ENCODE measurements around the gene INPP5K.

The INPP5K gene

DNA sequence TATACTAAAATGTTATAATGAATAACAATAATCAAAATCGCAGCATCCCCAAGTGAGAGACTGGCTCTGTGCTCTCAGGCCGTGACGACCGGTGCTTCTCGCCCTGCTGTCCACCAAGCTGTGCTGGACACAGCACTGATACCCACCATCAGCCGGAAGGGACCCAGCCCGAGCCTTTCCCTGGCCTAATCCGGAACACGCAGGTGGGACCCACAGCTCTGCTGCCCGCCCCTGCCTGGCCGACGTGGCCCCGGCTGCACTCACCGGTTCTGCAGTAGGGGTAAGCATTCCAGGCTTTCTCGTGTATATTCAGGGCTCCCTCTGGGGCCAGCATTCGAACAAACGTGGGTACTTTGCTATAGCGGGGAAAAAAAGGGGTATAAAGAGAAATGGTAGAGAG, 31.6 kb upstream of the INPP5K start:
- Histone ChIP-seq H3K4me3 (ENCODE audit: low read depth, low read length) (no peak overlapping the region), H3K4me1 (no peaks in the 10 kb centered on the region), H3K9me3 (no peaks in the 10 kb centered on the region), H3K27me3 (no peaks in the 10 kb centered on the region), H3K36me3 (peaks cover 2% of the 10 kb centered on the region; the same call in 1 of the 2 replicates)
- DNase-seq: no peak
- TF ChIP-seq, protein P1, sequence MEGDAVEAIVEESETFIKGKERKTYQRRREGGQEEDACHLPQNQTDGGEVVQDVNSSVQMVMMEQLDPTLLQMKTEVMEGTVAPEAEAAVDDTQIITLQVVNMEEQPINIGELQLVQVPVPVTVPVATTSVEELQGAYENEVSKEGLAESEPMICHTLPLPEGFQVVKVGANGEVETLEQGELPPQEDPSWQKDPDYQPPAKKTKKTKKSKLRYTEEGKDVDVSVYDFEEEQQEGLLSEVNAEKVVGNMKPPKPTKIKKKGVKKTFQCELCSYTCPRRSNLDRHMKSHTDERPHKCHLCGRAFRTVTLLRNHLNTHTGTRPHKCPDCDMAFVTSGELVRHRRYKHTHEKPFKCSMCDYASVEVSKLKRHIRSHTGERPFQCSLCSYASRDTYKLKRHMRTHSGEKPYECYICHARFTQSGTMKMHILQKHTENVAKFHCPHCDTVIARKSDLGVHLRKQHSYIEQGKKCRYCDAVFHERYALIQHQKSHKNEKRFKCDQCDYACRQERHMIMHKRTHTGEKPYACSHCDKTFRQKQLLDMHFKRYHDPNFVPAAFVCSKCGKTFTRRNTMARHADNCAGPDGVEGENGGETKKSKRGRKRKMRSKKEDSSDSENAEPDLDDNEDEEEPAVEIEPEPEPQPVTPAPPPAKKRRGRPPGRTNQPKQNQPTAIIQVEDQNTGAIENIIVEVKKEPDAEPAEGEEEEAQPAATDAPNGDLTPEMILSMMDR (IDR thresholded peaks at IDR 0.05; ENCODE audit: low read depth, low read length): no peak

DNA sequence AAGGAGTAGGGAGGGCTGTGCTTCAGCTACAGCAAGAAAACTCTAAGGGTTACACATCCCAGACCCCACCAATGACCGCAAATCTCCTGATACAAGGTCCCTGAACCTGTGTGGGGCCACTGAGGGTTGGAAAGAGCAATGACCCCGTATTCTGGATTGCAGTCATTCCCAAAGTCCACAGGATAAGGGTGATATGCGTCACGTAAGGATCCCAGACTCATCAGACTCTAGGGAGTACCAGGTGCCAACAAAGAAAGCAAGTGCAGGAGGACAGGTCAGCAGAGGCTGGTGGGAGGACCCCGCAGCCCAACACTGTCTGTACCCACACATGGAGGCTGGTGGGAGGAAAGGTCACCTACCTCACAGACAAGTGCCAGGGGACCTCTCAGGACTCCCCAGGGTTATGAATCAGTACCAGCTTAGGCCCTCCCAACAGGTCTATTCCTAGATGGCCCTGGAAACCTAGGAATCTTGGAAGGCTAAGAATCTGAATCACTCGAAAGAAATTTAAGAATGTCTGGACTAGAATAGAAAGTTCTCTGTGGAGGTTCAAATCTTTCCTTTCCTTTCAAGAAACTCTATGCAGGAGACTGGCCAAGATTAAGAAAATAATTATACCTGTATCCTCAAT, 30.0 kb upstream of the INPP5K start:
- Histone ChIP-seq H3K4me1 (no peaks in the 10 kb centered on the region), H3K36me3 (peaks cover 2% of the 10 kb centered on the region; the same call in 1 of the 2 replicates), H3K4me3 (ENCODE audit: low read depth, low read length) (no peak overlapping the region), H3K9me3 (no peaks in the 10 kb centered on the region), H3K27me3 (no peaks in the 10 kb centered on the region)
- no peak for DNase-seq
- TF ChIP-seq, protein P1 (IDR thresholded peaks at IDR 0.05; ENCODE audit: low read depth, low read length): no peak

DNA sequence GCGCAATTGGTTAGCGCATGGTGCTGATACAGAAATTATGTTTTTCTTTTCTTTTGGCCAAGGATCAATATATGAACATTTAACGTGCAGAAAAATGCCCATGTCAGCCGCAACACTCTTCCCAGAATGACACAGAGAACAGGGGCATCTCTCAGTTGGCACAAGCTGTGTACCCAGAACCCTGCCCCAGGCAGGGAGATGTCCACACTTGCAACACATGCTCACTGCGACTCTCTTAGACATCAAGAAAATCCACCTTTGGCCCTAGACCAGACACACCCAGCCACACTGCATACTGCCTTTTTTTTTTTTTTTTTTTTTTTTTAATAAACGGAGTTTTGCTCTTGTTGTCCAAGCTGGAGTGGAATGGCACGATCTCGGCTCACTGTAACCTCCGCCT, 29.2 kb upstream of the INPP5K start:
- no peaks in the 10 kb centered on the region for H3K4me1 ChIP-seq
- H3K9me3 ChIP-seq: no peaks in the 10 kb centered on the region
- H3K4me3 ChIP-seq (ENCODE audit: low read depth, low read length): no peak overlapping the region
- no peaks in the 10 kb centered on the region for H3K27me3 ChIP-seq
- TF ChIP-seq, protein P1 (IDR thresholded peaks at IDR 0.05; ENCODE audit: low read depth, low read length): no peak
- DNase-seq: no peak
- H3K36me3 ChIP-seq: peaks cover 2% of the 10 kb centered on the region; the same call in 1 of the 2 replicates

DNA sequence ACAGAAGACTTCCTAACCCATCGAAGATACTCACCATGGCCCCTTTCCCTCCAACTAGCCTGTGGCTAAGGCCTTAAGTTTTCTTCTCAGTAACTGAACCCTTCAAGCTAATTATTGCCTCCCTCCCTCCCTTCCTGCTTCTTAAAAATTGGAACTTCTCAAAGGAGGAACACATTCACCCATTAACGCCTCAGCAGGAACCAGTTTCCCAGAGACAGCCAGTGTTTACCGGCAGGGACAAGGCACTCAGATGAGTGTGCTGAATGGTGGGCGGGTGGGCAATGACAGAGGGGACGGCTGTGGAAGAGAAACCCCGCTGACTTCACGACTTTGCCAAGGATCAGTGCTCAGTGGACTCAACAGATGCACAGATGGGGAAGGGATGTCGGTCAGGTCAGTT, 25.9 kb upstream of the INPP5K start:
- Histone ChIP-seq H3K9me3 (no peaks in the 10 kb centered on the region), H3K36me3 (no peaks in the 10 kb centered on the region), H3K27me3 (no peaks in the 10 kb centered on the region), H3K4me3 (ENCODE audit: low read depth, low read length) (no peak overlapping the region), H3K4me1 (no peaks in the 10 kb centered on the region)
- TF ChIP-seq, protein P1 (IDR thresholded peaks at IDR 0.05; ENCODE audit: low read depth, low read length): no peak
- no peak for DNase-seq

DNA sequence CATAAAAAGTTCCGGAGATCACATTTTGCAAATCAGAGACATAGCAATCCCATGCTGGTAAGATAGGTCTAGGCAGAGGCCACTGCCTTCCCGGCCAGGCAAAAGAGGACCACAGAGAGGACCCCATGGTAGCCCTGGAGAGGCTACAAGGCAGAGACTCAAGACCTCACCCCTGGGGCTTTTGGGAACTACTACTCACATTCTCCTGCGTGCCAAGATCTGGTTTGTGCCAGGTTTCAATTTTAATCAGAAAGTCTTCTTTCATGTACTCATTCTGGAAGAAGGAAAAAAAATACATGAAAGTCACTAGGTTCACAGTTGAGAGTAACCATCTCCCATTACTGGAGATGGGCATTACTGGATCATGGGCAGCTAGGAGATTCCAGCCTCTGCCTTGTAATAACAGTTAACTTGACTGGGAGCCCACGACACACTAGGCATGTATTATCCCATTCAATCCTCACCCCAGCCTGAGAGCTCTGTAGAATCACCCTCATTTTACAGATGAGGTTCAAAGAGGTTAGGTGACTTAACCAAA, 25.0 kb upstream of the INPP5K start:
- H3K4me1 ChIP-seq: no peaks in the 10 kb centered on the region
- DNase-seq: no peak
- no peak overlapping the region for H3K4me3 ChIP-seq (ENCODE audit: low read depth, low read length)
- no peaks in the 10 kb centered on the region for H3K27me3 ChIP-seq
- no peaks in the 10 kb centered on the region for H3K9me3 ChIP-seq
- no peaks in the 10 kb centered on the region for H3K36me3 ChIP-seq
- TF ChIP-seq, protein P1 (IDR thresholded peaks at IDR 0.05; ENCODE audit: low read depth, low read length): no peak

DNA sequence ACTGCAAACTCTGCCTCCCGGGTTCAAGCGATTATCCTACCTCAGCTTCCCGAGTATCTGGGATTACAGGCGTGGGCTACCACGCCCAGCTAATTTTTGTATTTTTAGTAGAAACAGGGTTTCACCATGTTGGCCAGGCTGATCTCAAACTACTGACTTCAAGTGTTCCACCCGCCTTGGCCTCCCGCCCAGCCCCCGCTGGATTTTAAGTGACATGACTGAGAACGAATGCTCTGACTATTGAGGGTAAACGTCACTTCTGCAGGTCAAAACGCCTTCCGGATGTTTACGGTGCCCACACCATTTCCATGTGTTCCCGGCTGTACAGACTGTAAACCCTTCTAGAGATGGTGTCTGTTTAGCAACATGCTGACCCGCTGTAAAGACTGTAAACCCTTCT, 23.4 kb upstream of the INPP5K start:
- Histone ChIP-seq H3K4me3 (ENCODE audit: low read depth, low read length) (no peak overlapping the region), H3K4me1 (no peaks in the 10 kb centered on the region), H3K36me3 (no peaks in the 10 kb centered on the region), H3K27me3 (no peaks in the 10 kb centered on the region), H3K9me3 (no peaks in the 10 kb centered on the region)
- DNase-seq: no peak
- TF ChIP-seq, protein P1 (IDR thresholded peaks at IDR 0.05; ENCODE audit: low read depth, low read length): no peak

Data from BE2C (cell line).